GM10248 (cell line): ENCODE results near the gene UBALD2.

Experiments
- CTCF ChIA-PET: fragments of 300-600 bp; sonication (Branson Sonifier 250); formaldehyde crosslinking; extraction: SDS; loops from one replicate; lab custom pipeline; 2021; ENCODE audit warnings: antibody characterized with exemption; lab: Yijun Ruan, JAX
- POLR2A ChIA-PET: fragments of 350-650 bp; sonication (Branson Sonifier 250); formaldehyde crosslinking; extraction: SDS; loops from one replicate; lab custom pipeline; 2020; ENCODE audit warnings: antibody characterized with exemption; lab: Yijun Ruan, JAX
- DNase-seq: peaks from one replicate; pipeline ENCODE4 v3.0.0; 2012; ENCODE audit errors: extremely low spot score
- TF ChIP-seq, protein P1 (sequence below): IDR thresholded peaks from 2 replicates; pipeline ENCODE4 v1.5.1; 2012; ENCODE audit warnings: mild to moderate bottlenecking, low read depth; ENCODE audit errors: extremely low read depth, missing control alignments, control extremely low read depth

UBALD2 gene

DNA sequence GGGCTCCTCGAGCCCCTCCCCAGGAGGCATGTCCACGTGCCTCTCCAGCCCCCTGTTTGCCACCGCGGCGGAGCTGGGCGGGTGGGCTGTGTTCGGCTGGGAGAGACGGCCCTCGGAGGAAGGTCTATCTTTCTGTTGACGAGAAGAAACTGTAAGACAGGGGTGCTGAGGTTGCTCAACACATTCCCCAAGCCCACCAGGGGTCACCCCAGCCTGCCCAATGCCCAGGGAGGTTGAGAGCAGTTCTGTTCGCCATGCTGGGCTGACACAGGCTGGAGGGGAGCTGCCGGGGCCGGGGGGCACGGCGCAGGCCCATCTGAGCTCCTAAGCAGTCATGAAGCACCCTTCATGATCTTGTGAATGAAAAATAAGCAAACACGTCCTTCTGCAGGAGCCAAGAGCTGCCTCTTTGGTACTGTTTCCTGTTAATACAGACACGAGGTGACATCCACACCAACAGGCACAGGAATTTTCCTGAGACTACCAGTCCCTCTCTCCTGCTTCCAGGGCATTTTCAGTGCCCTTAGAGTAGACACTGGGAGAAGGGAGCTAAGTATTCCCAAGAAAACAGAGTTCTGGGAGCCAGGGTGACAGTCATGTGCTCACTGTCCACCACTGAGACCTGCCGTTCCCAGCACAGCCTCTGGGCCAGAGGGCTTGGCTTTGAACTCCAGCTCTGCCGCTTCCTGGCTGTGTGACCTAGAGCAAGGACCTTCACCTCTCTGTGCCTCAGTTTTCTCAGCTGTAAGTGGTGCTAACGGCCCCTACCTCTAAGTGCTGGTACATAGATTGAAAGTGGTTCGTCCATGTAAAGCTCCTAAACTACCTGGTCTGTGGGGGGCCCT, 9.2 kb downstream of the UBALD2 start:
- no peak for DNase-seq
- TF ChIP-seq, protein P1, sequence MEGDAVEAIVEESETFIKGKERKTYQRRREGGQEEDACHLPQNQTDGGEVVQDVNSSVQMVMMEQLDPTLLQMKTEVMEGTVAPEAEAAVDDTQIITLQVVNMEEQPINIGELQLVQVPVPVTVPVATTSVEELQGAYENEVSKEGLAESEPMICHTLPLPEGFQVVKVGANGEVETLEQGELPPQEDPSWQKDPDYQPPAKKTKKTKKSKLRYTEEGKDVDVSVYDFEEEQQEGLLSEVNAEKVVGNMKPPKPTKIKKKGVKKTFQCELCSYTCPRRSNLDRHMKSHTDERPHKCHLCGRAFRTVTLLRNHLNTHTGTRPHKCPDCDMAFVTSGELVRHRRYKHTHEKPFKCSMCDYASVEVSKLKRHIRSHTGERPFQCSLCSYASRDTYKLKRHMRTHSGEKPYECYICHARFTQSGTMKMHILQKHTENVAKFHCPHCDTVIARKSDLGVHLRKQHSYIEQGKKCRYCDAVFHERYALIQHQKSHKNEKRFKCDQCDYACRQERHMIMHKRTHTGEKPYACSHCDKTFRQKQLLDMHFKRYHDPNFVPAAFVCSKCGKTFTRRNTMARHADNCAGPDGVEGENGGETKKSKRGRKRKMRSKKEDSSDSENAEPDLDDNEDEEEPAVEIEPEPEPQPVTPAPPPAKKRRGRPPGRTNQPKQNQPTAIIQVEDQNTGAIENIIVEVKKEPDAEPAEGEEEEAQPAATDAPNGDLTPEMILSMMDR: no peak
- ChIA-PET POLR2A (interaction anchor here (0.9 to 4.2 kb wide), 3 partner anchors 11 to 133 kb away, joined by 3 to 36 read pairs (median 4); partner anchors contain the start of genes FOXJ1 and UBALD2), CTCF (interaction anchor here (1.1 to 10.0 kb wide), 5 partner anchors 13 to 151 kb away, joined by 3 to 86 read pairs (median 4); no protein-coding TSS in a partner anchor)

DNA sequence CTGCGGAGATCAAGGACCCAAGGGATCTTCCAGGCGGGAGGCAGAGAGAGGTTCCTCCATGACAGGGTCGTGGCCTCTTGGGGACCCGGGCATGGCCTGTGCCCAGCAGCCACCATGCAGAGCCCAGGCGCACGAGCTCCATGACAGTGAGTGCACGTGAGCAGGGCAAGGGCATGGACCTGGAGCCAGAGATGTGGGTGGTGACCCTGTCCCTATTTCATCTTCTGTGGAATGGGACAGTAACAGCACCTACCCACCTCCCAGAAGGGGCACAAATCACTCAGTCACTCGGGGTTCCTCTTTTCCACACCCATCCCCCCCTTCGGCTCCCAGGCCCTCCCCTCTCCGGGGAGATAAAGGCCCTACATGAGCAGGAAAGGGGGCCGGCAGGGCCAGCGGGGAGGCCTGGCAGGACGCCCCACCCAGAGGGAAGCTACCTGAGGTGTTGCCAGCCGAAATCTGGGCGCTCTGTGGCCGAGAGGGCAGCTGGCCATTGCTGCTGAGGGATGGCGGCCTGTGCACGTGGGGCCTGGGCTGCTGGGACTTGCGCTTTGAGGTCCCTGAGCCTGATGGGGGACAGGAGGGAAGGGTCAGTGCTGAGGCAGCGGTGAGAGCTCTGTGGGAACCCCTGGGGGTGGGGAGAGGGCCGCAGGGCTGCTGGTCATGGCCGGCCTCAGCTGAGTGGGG, 10.4 kb downstream of the UBALD2 start:
- ChIA-PET CTCF (interaction anchor here (1.1 to 10.0 kb wide), 5 partner anchors 12 to 261 kb away, joined by 3 to 86 read pairs (median 4); no protein-coding TSS in a partner anchor), POLR2A (interaction anchor here (0.7 to 4.2 kb wide), 5 partner anchors 9 to 151 kb away, joined by 3 to 36 read pairs (median 4); partner anchors contain the start of gene UBALD2)
- TF ChIP-seq, protein P1: no peak
- DNase-seq: no peak

DNA sequence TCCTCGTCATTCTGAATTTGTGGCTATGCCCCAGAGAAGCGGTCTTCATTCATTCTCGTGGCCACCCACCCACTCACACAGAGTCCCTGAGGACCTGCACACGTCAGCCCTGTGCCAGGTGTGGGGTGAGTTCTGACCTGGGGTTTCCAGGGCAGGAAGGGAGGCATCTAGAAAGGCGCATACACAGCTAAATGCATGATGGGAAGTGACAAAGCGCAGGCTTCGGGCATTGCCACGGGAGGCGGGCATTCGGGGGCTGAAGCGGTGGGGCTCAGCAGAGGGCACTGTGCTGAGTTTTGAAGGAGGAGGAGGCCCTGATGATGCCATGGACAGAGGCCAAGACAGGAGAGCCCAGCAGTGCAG, 10.9 kb downstream of the UBALD2 start:
- ChIA-PET CTCF (interaction anchor here (1.3 to 10.0 kb wide), 3 partner anchors 11 to 261 kb away, joined by 3 to 86 read pairs (median 4); no protein-coding TSS in a partner anchor), POLR2A (interaction anchor here (0.7 to 1.4 kb wide), 3 partner anchors 10 to 29 kb away, joined by 3 to 4 read pairs (median 4); partner anchors contain the start of gene UBALD2)
- TF ChIP-seq, protein P1: no peak
- DNase-seq: no peak

DNA sequence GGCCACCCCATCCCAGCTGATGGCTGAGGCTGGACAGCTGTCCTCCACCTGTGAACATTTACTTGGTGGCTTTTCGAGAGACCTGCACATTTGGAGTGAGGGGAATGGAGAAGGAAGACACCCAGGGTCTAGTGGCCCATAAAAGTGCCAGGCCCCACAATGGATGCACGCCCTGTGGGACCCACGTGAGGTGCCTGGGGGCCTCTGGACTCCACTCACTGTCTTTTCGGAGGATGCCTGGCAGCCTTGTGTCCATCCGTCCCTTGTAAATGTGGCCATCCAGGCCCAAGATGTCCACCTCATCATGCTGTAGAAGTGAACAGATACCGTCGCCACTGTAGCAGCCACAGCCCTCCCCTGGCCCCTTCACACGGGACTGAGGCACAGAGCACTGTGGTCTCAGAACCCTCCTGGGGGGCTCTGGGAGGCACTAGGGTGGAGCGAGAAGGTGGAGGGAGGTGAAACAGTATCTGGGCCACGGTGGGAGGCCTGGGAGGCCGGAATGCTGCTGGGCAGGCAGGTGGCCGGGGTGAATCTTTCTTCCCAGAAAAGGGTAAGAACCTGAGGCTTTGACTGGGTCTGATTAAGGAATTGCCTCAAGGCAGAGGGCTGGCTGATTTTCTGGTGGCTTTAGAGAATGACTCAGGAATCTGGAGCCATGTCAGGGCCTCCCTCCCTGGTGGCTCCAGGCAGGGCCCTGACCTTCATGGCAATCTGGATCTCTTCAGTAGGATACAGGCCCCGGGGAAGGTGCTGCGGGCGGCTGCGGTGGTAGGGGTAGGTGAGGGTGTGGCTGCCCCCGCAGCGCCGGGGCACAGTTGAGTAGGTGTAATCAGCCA, 11.5 kb downstream of the UBALD2 start:
- ChIA-PET CTCF (interaction anchor here (1.3 to 10.0 kb wide), 3 partner anchors 12 to 262 kb away, joined by 3 to 86 read pairs (median 71); no protein-coding TSS in a partner anchor), POLR2A (interaction anchor here (0.7 to 1.4 kb wide), 2 partner anchors 10 to 30 kb away, joined by 3 to 4 read pairs; no protein-coding TSS in a partner anchor)
- no peak for DNase-seq
- TF ChIP-seq, protein P1: no peak

DNA sequence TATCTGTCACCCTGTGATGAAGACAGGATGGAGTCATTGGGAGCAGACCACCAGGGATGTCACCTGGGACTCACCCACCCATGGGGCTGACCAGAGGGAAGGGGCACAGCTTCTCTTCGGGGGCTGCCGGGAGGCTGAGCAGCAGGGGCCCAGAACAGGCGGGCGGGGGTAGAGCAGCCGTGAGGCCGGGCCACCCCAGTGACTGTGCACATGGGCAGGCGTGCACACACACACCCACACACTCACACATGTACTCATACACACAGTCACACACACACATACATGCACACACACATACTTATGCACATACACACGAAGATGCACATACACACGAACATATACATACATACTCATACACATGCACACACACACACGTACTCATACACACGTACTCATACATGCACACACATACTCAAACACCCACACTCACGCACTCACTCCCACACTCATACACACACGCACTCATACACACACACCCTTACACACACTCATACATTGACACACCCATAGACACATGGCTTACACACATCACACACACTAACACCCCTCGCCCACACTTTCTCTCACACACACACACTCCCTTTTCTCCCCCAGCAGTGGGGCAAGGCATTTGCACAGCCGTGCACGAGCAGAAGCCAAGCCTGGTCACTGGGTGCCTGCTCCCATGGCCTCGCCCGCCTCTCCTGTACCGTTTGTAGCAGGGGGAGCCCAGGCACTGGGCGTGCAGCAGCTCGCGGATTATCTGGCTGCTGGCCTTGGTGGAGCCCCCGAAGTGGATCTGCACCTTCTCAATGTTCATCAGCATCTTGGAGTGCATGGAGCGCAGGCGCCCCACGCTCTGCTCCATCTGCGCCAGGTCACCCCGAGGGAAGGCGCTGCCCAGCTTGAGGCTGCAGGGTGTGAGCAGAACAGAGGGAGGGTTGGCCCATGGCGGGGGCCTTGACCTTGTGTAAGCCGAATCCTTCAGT, 12.4 kb downstream of the UBALD2 start:
- DNase-seq: no peak
- POLR2A ChIA-PET: interaction anchor here (0.5 to 2.0 kb wide), 3 partner anchors 9 to 137 kb away, joined by 3 to 5 read pairs (median 3); partner anchors contain the start of gene FOXJ1
- CTCF ChIA-PET: interaction anchor here (1.0 to 9.0 kb wide), 13 partner anchors 12 to 264 kb away, joined by 3 to 337 read pairs (median 23); partner anchors contain the start of gene UBALD2
- TF ChIP-seq, protein P1: no peak
